WTC11 (cell line): ENCODE measurements around the gene MRPS15. TPM values are rescaled to one million over a fixed set of nuclear protein-coding genes. Genes with fewer than 3 reads are reported as not detected.

Experiments
- ATAC-seq: fragments of 200-7000 bp; cut with Tn5 transposase; 2 replicates; pipeline ENCODE4 v1.10.0; 2021; ENCODE audit warnings: mild to moderate bottlenecking, moderate library complexity
- CTCF ChIA-PET: fragments of 300-600 bp; sonication (Branson Sonifier 250); formaldehyde crosslinking; loops from one replicate; lab custom pipeline; 2021; ENCODE audit warnings: antibody characterized with exemption; lab: Charles Lee
- POLR2A ChIA-PET: fragments of 350-600 bp; sonication (Branson Sonifier 250); formaldehyde crosslinking; loops from one replicate; lab custom pipeline; 2021; ENCODE audit warnings: antibody characterized with exemption; lab: Charles Lee
- DNase-seq: peaks from one replicate; pipeline ENCODE4 v3.0.0; 2021; ENCODE audit warnings: low spot score
- H3K27ac Mint-ChIP-seq: 2 replicates; pipeline ENCODE4 v1.8.0; 2021; ENCODE audit warnings: mixed read lengths
- H3K27me3 Mint-ChIP-seq: 2 replicates; pipeline ENCODE4 v1.8.0; 2021; ENCODE audit warnings: low read depth, mild to moderate bottlenecking, moderate library complexity, mixed read lengths
- H3K36me3 Mint-ChIP-seq: 2 replicates; pipeline ENCODE4 v1.8.0; 2021; ENCODE audit warnings: mixed read lengths
- H3K4me1 Mint-ChIP-seq: 2 replicates; pipeline ENCODE4 v1.8.0; 2022; ENCODE audit warnings: mixed read lengths
- H3K4me3 Mint-ChIP-seq: 2 replicates; pipeline ENCODE4 v1.8.0; 2021; ENCODE audit warnings: mild to moderate bottlenecking, moderate library complexity, mixed read lengths
- H3K9me3 Mint-ChIP-seq: 2 replicates; pipeline ENCODE4 v1.8.0; 2021; ENCODE audit warnings: mixed read lengths
- ATF1 ChIP-seq: sonication (generic); formaldehyde crosslinking; IDR thresholded peaks from 2 replicates; pipeline ENCODE4 v1.8.1; 2023; ENCODE audit warnings: mild to moderate bottlenecking, moderate library complexity, missing genetic modification reagents
- ATF6 ChIP-seq: sonication (generic); formaldehyde crosslinking; IDR thresholded peaks from 2 replicates; pipeline ENCODE4 v1.8.1; 2023; ENCODE audit warnings: mild to moderate bottlenecking, missing genetic modification reagents
- E2F1 ChIP-seq: sonication (generic); formaldehyde crosslinking; IDR thresholded peaks from 2 replicates; pipeline ENCODE4 v1.8.0; 2022; ENCODE audit warnings: mild to moderate bottlenecking, missing genetic modification reagents
- FOXP4 ChIP-seq: sonication (generic); formaldehyde crosslinking; IDR thresholded peaks from 2 replicates; pipeline ENCODE4 v1.8.0; 2022; ENCODE audit warnings: mild to moderate bottlenecking, missing genetic modification reagents
- GTF2I ChIP-seq: fragments of 250-450 bp; sonication (Bioruptor Pico); conservative IDR thresholded peaks from 2 replicates; pipeline ENCODE4 v1.4.0; 2021; ENCODE audit warnings: mild to moderate bottlenecking
- IRF2 ChIP-seq: sonication (generic); formaldehyde crosslinking; IDR thresholded peaks from 2 replicates; pipeline ENCODE4 v1.8.0; 2022; ENCODE audit warnings: low read depth, missing genetic modification reagents, borderline replicate concordance
- NR2C2 ChIP-seq: sonication (generic); formaldehyde crosslinking; IDR thresholded peaks from 2 replicates; pipeline ENCODE4 v1.8.0; 2022; ENCODE audit warnings: mild to moderate bottlenecking, missing genetic modification reagents
- SP1 ChIP-seq: sonication (generic); formaldehyde crosslinking; conservative IDR thresholded peaks from 2 replicates; pipeline ENCODE4 v1.8.1; 2022; ENCODE audit warnings: missing genetic modification reagents
- TCF7 ChIP-seq: sonication (generic); formaldehyde crosslinking; IDR thresholded peaks from 2 replicates; pipeline ENCODE4 v1.8.0; 2022; ENCODE audit warnings: mild to moderate bottlenecking, low read depth, missing genetic modification reagents, moderate library complexity
- USF1 ChIP-seq: sonication (generic); formaldehyde crosslinking; IDR thresholded peaks from 2 replicates; pipeline ENCODE4 v1.8.0; 2022; ENCODE audit warnings: mild to moderate bottlenecking, missing genetic modification reagents
- ZNF138 ChIP-seq: sonication (generic); formaldehyde crosslinking; conservative IDR thresholded peaks from 2 replicates; pipeline ENCODE4 v1.8.1; 2022; ENCODE audit warnings: mild to moderate bottlenecking, moderate library complexity, missing genetic modification reagents
- ZNF317 ChIP-seq: sonication (generic); formaldehyde crosslinking; IDR thresholded peaks from 2 replicates; pipeline ENCODE4 v1.8.1; 2023; ENCODE audit warnings: low read depth, mild to moderate bottlenecking, moderate library complexity, missing genetic modification reagents, borderline replicate concordance
- ZNF532 ChIP-seq: fragments of 250-450 bp; sonication (Bioruptor Pico); IDR thresholded peaks from 2 replicates; pipeline ENCODE4 v1.9.0; 2021; ENCODE audit warnings: mild to moderate bottlenecking, borderline replicate concordance
- total RNA-seq: library from RNA; stranded (reverse); gene quantifications from 3 replicates; pipeline ENCODE4 v1.2.3, GENCODE V29; 2021
- TF ChIP-seq, protein P1 (sequence below): fragments of 250-450 bp; sonication (Bioruptor Pico); IDR thresholded peaks from 2 replicates; pipeline ENCODE4 v1.8.0; 2021; ENCODE audit warnings: mild to moderate bottlenecking
- TF ChIP-seq, protein P2 (sequence below): sonication (generic); formaldehyde crosslinking; IDR thresholded peaks from 2 replicates; pipeline ENCODE4 v1.8.1; 2023; ENCODE audit warnings: mild to moderate bottlenecking, missing genetic modification reagents, moderate library complexity
- TF ChIP-seq, protein P3 (sequence below): sonication (generic); formaldehyde crosslinking; IDR thresholded peaks from 2 replicates; pipeline ENCODE4 v1.8.1; 2023; ENCODE audit warnings: mild to moderate bottlenecking, missing genetic modification reagents, borderline replicate concordance

The MRPS15 gene
- total RNA-seq, 1 experiment from 2014 or later: 113 TPM

DNA sequence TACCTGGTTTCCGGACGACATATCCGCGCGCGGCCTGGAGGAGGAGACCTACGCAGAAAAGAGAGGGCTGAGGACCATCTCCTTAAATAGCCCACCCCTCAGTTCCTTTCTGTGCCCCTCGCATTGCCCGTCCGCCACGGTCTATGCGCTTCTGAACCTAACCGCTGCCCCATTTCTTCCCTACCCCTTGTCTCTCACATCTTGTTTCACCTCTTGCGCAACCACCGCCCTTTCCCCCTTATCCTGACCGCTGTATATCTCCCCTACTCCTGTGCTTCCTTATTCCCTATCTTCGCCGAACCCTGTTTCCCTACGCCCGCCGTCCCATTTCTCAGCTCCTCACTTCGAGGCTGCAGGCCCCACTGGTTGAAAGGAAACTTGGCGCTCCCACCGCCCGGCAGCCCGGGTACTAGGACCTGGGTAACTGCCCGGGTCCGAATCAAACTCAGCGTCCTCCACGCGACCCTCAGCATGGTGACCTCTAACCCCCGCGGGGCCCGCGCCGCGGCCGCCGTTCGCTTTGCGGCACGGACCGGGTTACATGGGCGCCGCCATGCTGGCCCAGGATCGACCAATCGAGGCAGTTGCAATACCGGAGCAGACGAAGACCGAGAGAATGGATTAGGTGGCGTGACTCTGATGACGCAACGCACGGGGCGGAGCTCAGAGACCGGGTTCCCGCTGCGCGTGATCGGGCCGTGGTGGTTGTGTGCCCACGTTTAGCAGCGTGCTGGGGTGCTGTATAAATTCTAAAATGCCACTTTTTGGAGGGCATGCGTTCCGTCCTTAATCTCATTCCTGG lies at the start of gene MRPS15 (continued):
- TF ChIP-seq, protein P1, sequence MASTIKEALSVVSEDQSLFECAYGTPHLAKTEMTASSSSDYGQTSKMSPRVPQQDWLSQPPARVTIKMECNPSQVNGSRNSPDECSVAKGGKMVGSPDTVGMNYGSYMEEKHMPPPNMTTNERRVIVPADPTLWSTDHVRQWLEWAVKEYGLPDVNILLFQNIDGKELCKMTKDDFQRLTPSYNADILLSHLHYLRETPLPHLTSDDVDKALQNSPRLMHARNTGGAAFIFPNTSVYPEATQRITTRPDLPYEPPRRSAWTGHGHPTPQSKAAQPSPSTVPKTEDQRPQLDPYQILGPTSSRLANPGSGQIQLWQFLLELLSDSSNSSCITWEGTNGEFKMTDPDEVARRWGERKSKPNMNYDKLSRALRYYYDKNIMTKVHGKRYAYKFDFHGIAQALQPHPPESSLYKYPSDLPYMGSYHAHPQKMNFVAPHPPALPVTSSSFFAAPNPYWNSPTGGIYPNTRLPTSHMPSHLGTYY: 0 out of 2 replicates have a peak, but pooled peaks have one; percentile 21
- TF ChIP-seq NR2C2 (CRISPR knock-in tag): peak; percentile 85
- 0 out of 2 replicates have a peak, but pooled peaks have one; percentile 55 for TF ChIP-seq GTF2I (CRISPR knock-in tag)
- peak; percentile 75 for TF ChIP-seq USF1 (CRISPR knock-in tag)
- TF ChIP-seq IRF2 (CRISPR knock-in tag): no peak
- TF ChIP-seq FOXP4 (CRISPR knock-in tag): no peak
- TF ChIP-seq ZNF317 (CRISPR knock-in tag): no peak
- TF ChIP-seq ZNF138: no peak
- TF ChIP-seq ATF6 (CRISPR knock-in tag): no peak
- TF ChIP-seq TCF7 (CRISPR knock-in tag): 0 out of 2 replicates have a peak, but pooled peaks have one; percentile 35
- TF ChIP-seq ATF1 (CRISPR knock-in tag): peak; percentile 80; the same call in 1 of the 2 replicates

DNA sequence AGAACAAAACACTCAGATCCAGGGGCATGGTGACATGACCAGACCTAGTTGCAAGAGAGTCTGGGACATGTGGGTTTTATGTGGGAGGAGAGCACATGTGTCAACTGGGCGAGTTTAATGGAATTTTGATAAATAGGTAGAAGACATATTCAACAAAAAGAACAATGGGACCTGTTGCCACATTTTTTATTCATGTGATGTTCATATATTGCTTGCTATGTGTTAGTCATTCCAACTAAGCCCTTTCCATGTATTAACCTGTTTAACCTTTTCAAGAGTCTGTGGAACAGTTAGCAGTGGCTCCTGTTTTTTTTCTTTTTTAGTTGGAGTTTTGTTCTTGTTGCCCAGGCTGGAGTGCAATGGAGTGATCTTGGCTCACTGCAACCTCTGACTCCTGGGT lies 48.7 kb upstream of the MRPS15 start:
- peaks cover 12% of the 10 kb centered on the region for H3K4me1 Mint-ChIP-seq
- ChIA-PET POLR2A (no interaction called here), CTCF (no interaction called here)
- DNase-seq: no peak
- no peak for ATAC-seq
- no peak overlapping the region for H3K27ac Mint-ChIP-seq
- H3K9me3 Mint-ChIP-seq: no peaks in the 10 kb centered on the region
- no peaks in the 10 kb centered on the region for H3K36me3 Mint-ChIP-seq
- no peaks in the 10 kb centered on the region for H3K27me3 Mint-ChIP-seq
- no peak overlapping the region for H3K4me3 Mint-ChIP-seq
- TF ChIP-seq ZNF532 (no peak), SP1 (CRISPR knock-in tag) (no peak), E2F1 (CRISPR knock-in tag) (no peak)
- TF ChIP-seq, protein P2, sequence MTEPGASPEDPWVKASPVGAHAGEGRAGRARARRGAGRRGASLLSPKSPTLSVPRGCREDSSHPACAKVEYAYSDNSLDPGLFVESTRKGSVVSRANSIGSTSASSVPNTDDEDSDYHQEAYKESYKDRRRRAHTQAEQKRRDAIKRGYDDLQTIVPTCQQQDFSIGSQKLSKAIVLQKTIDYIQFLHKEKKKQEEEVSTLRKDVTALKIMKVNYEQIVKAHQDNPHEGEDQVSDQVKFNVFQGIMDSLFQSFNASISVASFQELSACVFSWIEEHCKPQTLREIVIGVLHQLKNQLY (CRISPR knock-in tag): no peak
- TF ChIP-seq, protein P3, sequence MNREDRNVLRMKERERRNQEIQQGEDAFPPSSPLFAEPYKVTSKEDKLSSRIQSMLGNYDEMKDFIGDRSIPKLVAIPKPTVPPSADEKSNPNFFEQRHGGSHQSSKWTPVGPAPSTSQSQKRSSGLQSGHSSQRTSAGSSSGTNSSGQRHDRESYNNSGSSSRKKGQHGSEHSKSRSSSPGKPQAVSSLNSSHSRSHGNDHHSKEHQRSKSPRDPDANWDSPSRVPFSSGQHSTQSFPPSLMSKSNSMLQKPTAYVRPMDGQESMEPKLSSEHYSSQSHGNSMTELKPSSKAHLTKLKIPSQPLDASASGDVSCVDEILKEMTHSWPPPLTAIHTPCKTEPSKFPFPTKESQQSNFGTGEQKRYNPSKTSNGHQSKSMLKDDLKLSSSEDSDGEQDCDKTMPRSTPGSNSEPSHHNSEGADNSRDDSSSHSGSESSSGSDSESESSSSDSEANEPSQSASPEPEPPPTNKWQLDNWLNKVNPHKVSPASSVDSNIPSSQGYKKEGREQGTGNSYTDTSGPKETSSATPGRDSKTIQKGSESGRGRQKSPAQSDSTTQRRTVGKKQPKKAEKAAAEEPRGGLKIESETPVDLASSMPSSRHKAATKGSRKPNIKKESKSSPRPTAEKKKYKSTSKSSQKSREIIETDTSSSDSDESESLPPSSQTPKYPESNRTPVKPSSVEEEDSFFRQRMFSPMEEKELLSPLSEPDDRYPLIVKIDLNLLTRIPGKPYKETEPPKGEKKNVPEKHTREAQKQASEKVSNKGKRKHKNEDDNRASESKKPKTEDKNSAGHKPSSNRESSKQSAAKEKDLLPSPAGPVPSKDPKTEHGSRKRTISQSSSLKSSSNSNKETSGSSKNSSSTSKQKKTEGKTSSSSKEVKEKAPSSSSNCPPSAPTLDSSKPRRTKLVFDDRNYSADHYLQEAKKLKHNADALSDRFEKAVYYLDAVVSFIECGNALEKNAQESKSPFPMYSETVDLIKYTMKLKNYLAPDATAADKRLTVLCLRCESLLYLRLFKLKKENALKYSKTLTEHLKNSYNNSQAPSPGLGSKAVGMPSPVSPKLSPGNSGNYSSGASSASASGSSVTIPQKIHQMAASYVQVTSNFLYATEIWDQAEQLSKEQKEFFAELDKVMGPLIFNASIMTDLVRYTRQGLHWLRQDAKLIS: no peak
